H9 (cell line): Measurements from ENCODE around the gene ADH7. TPM values are rescaled to one million over a fixed set of nuclear protein-coding genes. Genes with fewer than 3 reads are reported as not detected.

ENCODE experiments used
- DNase-seq: peaks from one replicate; pipeline ENCODE4 v3.0.0-alpha.2; 2017
- H2AFZ ChIP-seq: one replicate; pipeline ENCODE4 v1.6.1; 2013; ENCODE audit warnings: mild to moderate bottlenecking, low read length, control low read depth, moderate library complexity
- H2AK5ac ChIP-seq: 2 replicates; pipeline ENCODE4 v1.6.1; 2013; ENCODE audit warnings: low read length, control low read depth, mixed read lengths; ENCODE audit not compliant: insufficient read length
- H2BK120ac ChIP-seq: one replicate; pipeline ENCODE4 v1.6.1; 2013; ENCODE audit warnings: low read depth, mild to moderate bottlenecking, low read length, control low read depth, inconsistent platforms; ENCODE audit not compliant: poor library complexity, severe bottlenecking
- H2BK12ac ChIP-seq: 2 replicates; pipeline ENCODE4 v1.6.1; 2013; ENCODE audit warnings: low read length, control low read depth, mixed read lengths, low read depth; ENCODE audit not compliant: insufficient read length
- H2BK15ac ChIP-seq: 2 replicates; pipeline ENCODE4 v1.6.1; 2013; ENCODE audit warnings: low read depth, low read length, control low read depth
- H2BK20ac ChIP-seq: one replicate; pipeline ENCODE4 v1.6.1; 2013; ENCODE audit warnings: low read depth, mild to moderate bottlenecking, low read length, control low read depth, inconsistent platforms; ENCODE audit not compliant: poor library complexity, severe bottlenecking
- H2BK5ac ChIP-seq: 2 replicates; pipeline ENCODE4 v1.6.1; 2013; ENCODE audit warnings: low read length, control low read depth, mixed read lengths; ENCODE audit not compliant: insufficient read length
- H3K14ac ChIP-seq: 2 replicates; pipeline ENCODE4 v1.6.1; 2013; ENCODE audit warnings: low read length, control low read depth; ENCODE audit not compliant: insufficient read depth
- H3K18ac ChIP-seq: 2 replicates; pipeline ENCODE4 v1.6.1; 2013; ENCODE audit warnings: low read depth, mild to moderate bottlenecking, mixed read lengths, low read length, control low read depth; ENCODE audit not compliant: insufficient read length
- H3K23ac ChIP-seq: 2 replicates; pipeline ENCODE4 v1.6.1; 2013; ENCODE audit warnings: low read length, control low read depth, mixed read lengths, low read depth; ENCODE audit not compliant: insufficient read length
- H3K23me2 ChIP-seq: 2 replicates; pipeline ENCODE4 v1.6.1; 2013; ENCODE audit warnings: low read depth, mild to moderate bottlenecking, mixed read lengths, low read length, control low read depth; ENCODE audit not compliant: insufficient read length, poor library complexity, severe bottlenecking
- H3K27ac ChIP-seq: 2 replicates; pipeline ENCODE4 v1.5.1; 2013; ENCODE audit warnings: low read length, control low read depth, mixed read lengths, low read depth; ENCODE audit not compliant: insufficient read length
- H3K27me3 ChIP-seq: 2 replicates; pipeline ENCODE4 v1.6.1; 2013; ENCODE audit warnings: low read length, control low read depth, inconsistent platforms; ENCODE audit not compliant: insufficient read depth
- H3K4ac ChIP-seq: 2 replicates; pipeline ENCODE4 v1.6.1; 2013; ENCODE audit warnings: low read depth, mild to moderate bottlenecking, control low read depth, inconsistent platforms, low read length, moderate library complexity
- H3K4me1 ChIP-seq: 2 replicates; pipeline ENCODE4 v1.6.1; 2013; ENCODE audit warnings: low read length, control low read depth, inconsistent platforms; ENCODE audit not compliant: insufficient read depth
- H3K4me2 ChIP-seq: 2 replicates; pipeline ENCODE4 v1.6.1; 2013; ENCODE audit warnings: low read length, control low read depth, mixed read lengths; ENCODE audit not compliant: insufficient read length, insufficient read depth
- H3K56ac ChIP-seq: 2 replicates; pipeline ENCODE4 v1.6.1; 2013; ENCODE audit warnings: low read depth, mild to moderate bottlenecking, mixed read lengths, low read length, control low read depth; ENCODE audit not compliant: insufficient read length
- H3K79me1 ChIP-seq: 2 replicates; pipeline ENCODE4 v1.6.1; 2013; ENCODE audit warnings: low read depth, mild to moderate bottlenecking, moderate library complexity, low read length, control low read depth, inconsistent platforms; ENCODE audit not compliant: insufficient read depth, poor library complexity, severe bottlenecking
- H3K79me2 ChIP-seq: 2 replicates; pipeline ENCODE4 v1.6.1; 2013; ENCODE audit warnings: low read length, control low read depth, inconsistent platforms; ENCODE audit not compliant: insufficient read depth
- H3K9ac ChIP-seq: 2 replicates; pipeline ENCODE4 v1.6.1; 2013; ENCODE audit warnings: low read length, control low read depth, mixed read lengths; ENCODE audit not compliant: insufficient read length; ENCODE audit errors: extremely low read depth
- H3K9me3 ChIP-seq: one replicate; pipeline ENCODE4 v1.6.1; 2013; ENCODE audit warnings: low read depth, low read length, inconsistent platforms; ENCODE audit not compliant: control insufficient read depth
- H3T11ph ChIP-seq: one replicate; pipeline ENCODE4 v1.6.1; 2013; ENCODE audit warnings: mild to moderate bottlenecking, low read length, control low read depth, inconsistent platforms
- H4K20me1 ChIP-seq: one replicate; pipeline ENCODE4 v1.6.1; 2013; ENCODE audit not compliant: control insufficient read depth, insufficient read length, insufficient read depth
- H4K5ac ChIP-seq: 2 replicates; pipeline ENCODE4 v1.6.1; 2013; ENCODE audit warnings: low read depth, mild to moderate bottlenecking, mixed read lengths, low read length, control low read depth; ENCODE audit not compliant: insufficient read length
- H4K8ac ChIP-seq: replicated peaks from 2 replicates; pipeline ENCODE4 v1.6.1; 2013; ENCODE audit warnings: low read length, control low read depth, mixed read lengths, low read depth; ENCODE audit not compliant: insufficient read length
- H4K91ac ChIP-seq: 2 replicates; pipeline ENCODE4 v1.6.1; 2013; ENCODE audit warnings: low read depth, mild to moderate bottlenecking, moderate library complexity, mixed read lengths, low read length, control low read depth; ENCODE audit not compliant: insufficient read length
- H3K27ac Mint-ChIP-seq, 3 experiments: 2 replicates in 2 of 3; 3 replicates in 1 of 3; pipeline ENCODE4 v1.8.0; 2020 to 2021; ENCODE audit warnings: mixed read lengths in 3 of 3, mild to moderate bottlenecking in 1 of 3, moderate library complexity in 1 of 3
- H3K27me3 Mint-ChIP-seq: 2 replicates; pipeline ENCODE4 v1.8.0; 2021; ENCODE audit warnings: low read depth, mild to moderate bottlenecking, moderate library complexity, mixed read lengths
- H3K36me3 Mint-ChIP-seq, 3 experiments: 2 replicates in 2 of 3; 3 replicates in 1 of 3; pipeline ENCODE4 v1.8.0; 2020 to 2021; ENCODE audit warnings: low read depth in 3 of 3, mixed read lengths in 3 of 3; ENCODE audit not compliant: insufficient read depth in 1 of 3
- H3K4me1 Mint-ChIP-seq, 2 experiments: 2 replicates each; pipeline ENCODE4 v1.8.0; 2020; ENCODE audit warnings: mixed read lengths in 2 of 2
- H3K4me3 Mint-ChIP-seq, 2 experiments: 2 replicates in 1 of 2; 3 replicates in 1 of 2; pipeline ENCODE4 v1.8.0; 2020 to 2021; ENCODE audit warnings: mild to moderate bottlenecking in 2 of 2, mixed read lengths in 2 of 2, moderate library complexity in 1 of 2
- H3K9me3 Mint-ChIP-seq, 2 experiments: 2 replicates in 1 of 2; 3 replicates in 1 of 2; pipeline ENCODE4 v1.8.0; 2020; ENCODE audit warnings: mild to moderate bottlenecking in 2 of 2, mixed read lengths in 2 of 2, moderate library complexity in 1 of 2
- CTCF ChIP-seq: fragments of 200-600 bp; sonication (generic); conservative IDR thresholded peaks from 3 replicates; pipeline ENCODE4 v1.8.0; 2021; ENCODE audit warnings: antibody characterized with exemption, mild to moderate bottlenecking
- WGBS: extraction: QIAGEN DNeasy Blood & Tissue Kit; methylation state at CpG from one replicate; pipeline ENCODE4 v1.1.7; 2013; ENCODE audit warnings: missing lambda C conversion rate, low lambda C conversion rate, mixed read lengths; ENCODE audit not compliant: insufficient read length; ENCODE audit errors: extremely low coverage; 5-methylcytosine and 5-hydroxymethylcytosine counted together
- total RNA-seq: library from RNA; stranded (reverse); gene quantifications from 2 replicates; pipeline ENCODE4 v1.2.1, GENCODE V29; 2021

Gene ADH7
- total RNA-seq, 1 experiment from 2014 or later = not detected

GRCh38 chr4:99463566-99463965 lies 28.4 kb upstream of the ADH7 start:
- no peak for DNase-seq
- no peak overlapping the region for H2AK5ac ChIP-seq
- Mint-ChIP-seq H3K4me3 (no peak overlapping the region), H3K36me3 (no peaks in the 10 kb centered on the region), H3K27ac (no peak overlapping the region), H3K4me1 (peaks cover 0 to 5% of the 10 kb centered on the region in 2 experiments; a peak in 2 of 4 replicates), H3K9me3 (no peaks in the 10 kb centered on the region), H3K27me3 (no peaks in the 10 kb centered on the region)
- no peak overlapping the region for H3K56ac ChIP-seq
- no peak overlapping the region for H3K4me2 ChIP-seq
- no peak overlapping the region for H3T11ph ChIP-seq
- H2AFZ ChIP-seq = no peak overlapping the region
- no peaks in the 10 kb centered on the region for H3K79me1 ChIP-seq
- no peak overlapping the region for H3K14ac ChIP-seq
- no peak overlapping the region for H4K5ac ChIP-seq
- H2BK20ac ChIP-seq = no peak overlapping the region
- H2BK15ac ChIP-seq = no peak overlapping the region
- H3K79me2 ChIP-seq = no peaks in the 10 kb centered on the region
- H3K27me3 ChIP-seq = no peaks in the 10 kb centered on the region
- H3K9ac ChIP-seq = no peak overlapping the region
- no peak overlapping the region for H3K18ac ChIP-seq
- no peak overlapping the region for H2BK12ac ChIP-seq
- WGBS = no CpG with 5 or more reads among the region's 2 CpGs
- no peak overlapping the region for H2BK5ac ChIP-seq
- H2BK120ac ChIP-seq = no peak overlapping the region
- H3K4me1 ChIP-seq = no peaks in the 10 kb centered on the region
- no peak overlapping the region for H4K8ac ChIP-seq
- H3K27ac ChIP-seq = no peak overlapping the region
- H3K23ac ChIP-seq = no peak overlapping the region
- H4K20me1 ChIP-seq = no peaks in the 10 kb centered on the region
- no peak overlapping the region for H3K4ac ChIP-seq
- H3K23me2 ChIP-seq = no peaks in the 10 kb centered on the region
- H4K91ac ChIP-seq = no peak overlapping the region
- H3K9me3 ChIP-seq = no peaks in the 10 kb centered on the region
- TF ChIP-seq CTCF = no peak
